GM21717 (cell line): ENCODE data around the gene RIIAD1.

ENCODE experiments used
- ATAC-seq: cut with Tn5 transposase; IDR thresholded peaks from one replicate; pipeline ENCODE4 v1.9.1; 2021; ENCODE audit warnings: mild to moderate bottlenecking, moderate library complexity; ENCODE audit not compliant: unreplicated experiment

Gene RIIAD1

GRCh38 chr1:151710187-151710840 is 11.0 kb upstream of the RIIAD1 start:
- no peak for ATAC-seq

- no peak for ATAC-seq
These were observed 10.1 kb upstream of the RIIAD1 start for GRCh38 chr1:151711044-151711800.

- no peak for ATAC-seq
These were observed 9.4 kb upstream of the RIIAD1 start for GRCh38 chr1:151711951-151712350.

GRCh38 chr1:151713044-151713443 is 8.3 kb upstream of the RIIAD1 start:
- ATAC-seq: no peak

GRCh38 chr1:151713874-151714273 is 7.4 kb upstream of the RIIAD1 start:
- no peak for ATAC-seq

GRCh38 chr1:151714820-151715725 is 6.2 kb upstream of the RIIAD1 start:
- no peak for ATAC-seq

GRCh38 chr1:151715726-151716404 is 5.5 kb upstream of the RIIAD1 start:
- ATAC-seq: no peak

- ATAC-seq: no peak
These were observed 4.9 kb upstream of the RIIAD1 start for GRCh38 chr1:151716405-151716762.

GRCh38 chr1:151716771-151717631 is 4.3 kb upstream of the RIIAD1 start, which contains the start of gene CELF3:
TSS of gene CELF3 (minus strand) at chr1:151716803. CDS start at chr1:151716020, 783 bp downstream.
- no peak for ATAC-seq

GRCh38 chr1:151718011-151718431 is 3.3 kb upstream of the RIIAD1 start:
- no peak for ATAC-seq

- no peak for ATAC-seq
These were observed 2.7 kb upstream of the RIIAD1 start for GRCh38 chr1:151718666-151719065.

- no peak for ATAC-seq
These were observed 1.2 kb upstream of the RIIAD1 start for GRCh38 chr1:151720125-151720524.

GRCh38 chr1:151720554-151720953 is 768 bp upstream of the RIIAD1 start:
- ATAC-seq: peak; percentile 50

GRCh38 chr1:151721788-151722510 is 627 bp downstream of the RIIAD1 start:
- ATAC-seq: no peak

GRCh38 chr1:151723726-151724370 is 2.5 kb downstream of the RIIAD1 start:
- no peak for ATAC-seq

- no peak for ATAC-seq
These were observed 7.1 kb downstream of the RIIAD1 start for GRCh38 chr1:151728151-151729054.

GRCh38 chr1:151729157-151729965 is 8.0 kb downstream of the RIIAD1 start:
- no peak for ATAC-seq
